RWPE1 (cell line): ENCODE results near the gene TMEM214.

Experiments
- CTCF ChIA-PET: fragments of 350-600 bp; sonication (Branson Sonifier 250); formaldehyde crosslinking; extraction: SDS; loops from one replicate; lab custom pipeline; 2021; lab: Yijun Ruan, JAX
- POLR2A ChIA-PET: fragments of 400-600 bp; formaldehyde crosslinking; extraction: SDS; loops from one replicate; lab custom pipeline; 2020; ENCODE audit warnings: antibody characterized with exemption; ENCODE audit not compliant: low non-redundant PET; lab: Yijun Ruan, JAX
- DNase-seq: peaks from one replicate; pipeline ENCODE4 v3.0.0; 2012; ENCODE audit warnings: low spot score
- H3K27ac ChIP-seq: fragments of 450-650 bp; 2 replicates; pipeline ENCODE4 v1.5.1; 2017
- CTCF ChIP-seq: fragments of 450-650 bp; conservative IDR thresholded peaks from 2 replicates; pipeline ENCODE4 v1.5.1; 2017; ENCODE audit warnings: low read depth, mild to moderate bottlenecking

Gene TMEM214

GRCh38 chr2:27058210-27058609, 25.4 kb downstream of the TMEM214 start:
- no peak for DNase-seq
- POLR2A ChIA-PET = no interaction called here
- CTCF ChIA-PET = no interaction called here
- TF ChIP-seq CTCF = no peak
- H3K27ac ChIP-seq = peak overlapping the region; percentile 25; the same call in 1 of the 2 replicates

GRCh38 chr2:27059141-27059820, 26.5 kb downstream of the TMEM214 start:
- no peak for TF ChIP-seq CTCF
- DNase-seq = no peak
- H3K27ac ChIP-seq = peak overlapping the region; percentile 26
- ChIA-PET CTCF (interaction anchor here (0.6 kb wide), 1 partner anchor 26 kb away, joined by 3 read pairs; no protein-coding TSS in a partner anchor), POLR2A (no interaction called here)

GRCh38 chr2:27060323-27060722, 27.6 kb downstream of the TMEM214 start:
- ChIA-PET CTCF (interaction anchor here (0.6 kb wide), 1 partner anchor 25 kb away, joined by 3 read pairs; no protein-coding TSS in a partner anchor), POLR2A (no interaction called here)
- H3K27ac ChIP-seq = no peak overlapping the region
- DNase-seq = no peak
- no peak for TF ChIP-seq CTCF

- ChIA-PET CTCF (no interaction called here), POLR2A (no interaction called here)
- H3K27ac ChIP-seq = no peak overlapping the region
- DNase-seq = no peak
- TF ChIP-seq CTCF = no peak
These were observed 32.4 kb downstream of the TMEM214 start for GRCh38 chr2:27065128-27065527.

GRCh38 chr2:27067385-27067784, 34.6 kb downstream of the TMEM214 start:
- TF ChIP-seq CTCF = no peak
- ChIA-PET POLR2A (interaction anchor here (1.7 kb wide), 1 partner anchor 12 kb away, joined by 3 read pairs; no protein-coding TSS in a partner anchor), CTCF (interaction anchor here (0.6 kb wide), 1 partner anchor 8 kb away, joined by 5 read pairs; no protein-coding TSS in a partner anchor)
- DNase-seq = no peak
- H3K27ac ChIP-seq = no peak overlapping the region

GRCh38 chr2:27069436-27069835, 36.7 kb downstream of the TMEM214 start:
- no peak for TF ChIP-seq CTCF
- no peak overlapping the region for H3K27ac ChIP-seq
- no peak for DNase-seq
- ChIA-PET POLR2A (interaction anchor here (0.5 to 0.8 kb wide), 2 partner anchors 9 to 32 kb away, joined by 3 to 4 read pairs; no protein-coding TSS in a partner anchor), CTCF (no interaction called here)
